ENCODE measurements around the gene HNRNPM. TPM values are rescaled to one million over a fixed set of nuclear protein-coding genes. Genes with fewer than 3 reads are reported as not detected.

The HNRNPM gene
- total RNA-seq, 4 donors from 2014 or later, result 103 to 126 (median 116) TPM

GRCh38 chr19:8532225-8532624 lies 87.5 kb downstream of the HNRNPM start:
- H3K9me3 ChIP-seq, result no peaks in the 10 kb centered on the region

DNA sequence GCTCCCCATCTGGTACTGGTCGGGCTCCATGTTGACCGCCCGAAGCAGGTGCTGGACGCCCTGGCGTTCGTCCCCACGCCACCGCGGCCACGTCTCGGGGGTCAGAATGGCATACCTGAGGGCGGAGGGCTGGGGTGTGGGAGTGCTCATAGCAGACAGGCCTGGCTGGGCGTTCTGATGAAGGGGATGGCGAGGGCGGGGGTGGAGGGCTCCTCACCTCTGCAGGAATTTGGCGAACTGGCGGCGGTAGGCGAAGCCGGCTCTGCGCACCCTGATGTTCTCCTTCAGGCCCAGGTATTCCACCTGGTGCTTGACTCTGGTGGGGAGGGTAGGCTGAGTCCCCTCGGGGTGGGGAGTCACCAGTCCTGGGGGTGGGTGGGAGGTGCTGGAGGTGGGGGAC lies 91.5 kb downstream of the HNRNPM start:
- H3K36me3 ChIP-seq, result peaks cover 0 to 7% (median 6%) of the 10 kb centered on the region in 4 donors
- WGBS, result 76% methylated on average over 13 of the region's 22 CpGs

More at GRCh38 chr19:8532225-8532624, 87.5 kb downstream of the HNRNPM start:
- no peak overlapping the region for H3K27ac ChIP-seq (replicated peaks in 1 of 4)
- TF ChIP-seq POLR2AphosphoS5 (IDR thresholded peaks at IDR 0.05), result no peak
- no peak for TF ChIP-seq POLR2A (IDR thresholded peaks at IDR 0.05; ENCODE audit: low read depth)
- 87% methylated on average over 2 of the region's 2 CpGs for WGBS
- H3K4me3 ChIP-seq, result no peak overlapping the region
- H3K36me3 ChIP-seq, result peaks cover 0 to 18% (median 0%) of the 10 kb centered on the region in 4 donors
- no peak for DNase-seq (ENCODE audit: extremely low spot score)
- H3K4me1 ChIP-seq, result peaks cover 0 to 4% (median 0%) of the 10 kb centered on the region in 4 donors
- intact Hi-C loops (cut with DNase I), result no loop called here
- no peaks in the 10 kb centered on the region for H3K27me3 ChIP-seq

GRCh38 chr19:8537099-8537498 lies 92.3 kb downstream of the HNRNPM start:
- DNase-seq (ENCODE audit: extremely low spot score), result no peak
- Histone ChIP-seq H3K27me3 (no peaks in the 10 kb centered on the region), H3K27ac (replicated peaks in 1 of 4) (no peak overlapping the region), H3K4me3 (no peak overlapping the region), H3K9me3 (no peaks in the 10 kb centered on the region), H3K36me3 (peaks cover 0 to 14% (median 10%) of the 10 kb centered on the region in 4 donors), H3K4me1 (no peaks in the 10 kb centered on the region)
- WGBS, result 95% methylated on average over 3 of the region's 3 CpGs
- intact Hi-C loops (cut with DNase I), result no loop called here
- TF ChIP-seq EP300 (IDR thresholded peaks at IDR 0.05) (no peak), POLR2A (IDR thresholded peaks at IDR 0.05; ENCODE audit: low read depth) (no peak), POLR2AphosphoS5 (IDR thresholded peaks at IDR 0.05) (no peak)
- TF ChIP-seq, protein P1, sequence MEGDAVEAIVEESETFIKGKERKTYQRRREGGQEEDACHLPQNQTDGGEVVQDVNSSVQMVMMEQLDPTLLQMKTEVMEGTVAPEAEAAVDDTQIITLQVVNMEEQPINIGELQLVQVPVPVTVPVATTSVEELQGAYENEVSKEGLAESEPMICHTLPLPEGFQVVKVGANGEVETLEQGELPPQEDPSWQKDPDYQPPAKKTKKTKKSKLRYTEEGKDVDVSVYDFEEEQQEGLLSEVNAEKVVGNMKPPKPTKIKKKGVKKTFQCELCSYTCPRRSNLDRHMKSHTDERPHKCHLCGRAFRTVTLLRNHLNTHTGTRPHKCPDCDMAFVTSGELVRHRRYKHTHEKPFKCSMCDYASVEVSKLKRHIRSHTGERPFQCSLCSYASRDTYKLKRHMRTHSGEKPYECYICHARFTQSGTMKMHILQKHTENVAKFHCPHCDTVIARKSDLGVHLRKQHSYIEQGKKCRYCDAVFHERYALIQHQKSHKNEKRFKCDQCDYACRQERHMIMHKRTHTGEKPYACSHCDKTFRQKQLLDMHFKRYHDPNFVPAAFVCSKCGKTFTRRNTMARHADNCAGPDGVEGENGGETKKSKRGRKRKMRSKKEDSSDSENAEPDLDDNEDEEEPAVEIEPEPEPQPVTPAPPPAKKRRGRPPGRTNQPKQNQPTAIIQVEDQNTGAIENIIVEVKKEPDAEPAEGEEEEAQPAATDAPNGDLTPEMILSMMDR (IDR thresholded peaks at IDR 0.05), result no peak

More for the DNA sequence above, 91.5 kb downstream of the HNRNPM start:
- Histone ChIP-seq H3K4me3 (no peak overlapping the region), H3K27me3 (no peaks in the 10 kb centered on the region), H3K4me1 (no peaks in the 10 kb centered on the region), H3K9me3 (no peaks in the 10 kb centered on the region), H3K27ac (replicated peaks in 1 of 4) (no peak overlapping the region)
- TF ChIP-seq POLR2A (IDR thresholded peaks at IDR 0.05; ENCODE audit: low read depth) (no peak), POLR2AphosphoS5 (IDR thresholded peaks at IDR 0.05) (no peak), EP300 (IDR thresholded peaks at IDR 0.05) (no peak)
- TF ChIP-seq, protein P1 (IDR thresholded peaks at IDR 0.05), result no peak
- intact Hi-C loops (cut with DNase I), result no loop called here
- no peak for DNase-seq (ENCODE audit: extremely low spot score)

Other genes starting within 250 kb of the HNRNPM start
- gene CERS4, start 235.6 kb upstream of the HNRNPM start, total RNA-seq, result 10 to 100 TPM; 21.0 to 51.7 (median 29.2) TPM
- 10 to 100 TPM; 25.7 to 63.2 (median 47.4) TPM for gene CD320, start 136.6 kb upstream of the HNRNPM start, total RNA-seq
- 10 to 100 TPM; 26.1 to 34.0 (median 29.3) TPM for gene NDUFA7, start 123.6 kb upstream of the HNRNPM start, total RNA-seq
- 100 to 1,000 TPM; 256 to 473 (median 358) TPM for gene RPS28, start 123.5 kb upstream of the HNRNPM start, total RNA-seq
- 10 to 100 TPM; 23.7 to 36.0 (median 30.0) TPM for gene KANK3, start 101.7 kb upstream of the HNRNPM start, total RNA-seq
- gene ANGPTL4, start 80.8 kb upstream of the HNRNPM start, total RNA-seq, result 10 to 100 TPM in 3 of 4 donors, 1 to 10 TPM in 1; 3.7 to 37.9 (median 22.6) TPM
- gene RAB11B, start 54.6 kb upstream of the HNRNPM start, total RNA-seq, result 100 to 1,000 TPM in 1 of 4 donors, 10 to 100 TPM in 3; 27.8 to 101 (median 42.3) TPM
- 100 to 1,000 TPM; 227 to 286 (median 247) TPM for gene MARCHF2, start 31.7 kb upstream of the HNRNPM start, total RNA-seq
- gene PRAM1, start 57.7 kb downstream of the HNRNPM start, total RNA-seq, result 1 to 10 TPM in 1 of 4 donors, under 1 TPM in 3; 0.26 to 1.3 (median 0.55) TPM
- gene ZNF414, start 69.2 kb downstream of the HNRNPM start, total RNA-seq, result 10 to 100 TPM; 11.3 to 24.5 (median 17.1) TPM
- 10 to 100 TPM in 2 of 4 donors, 1 to 10 TPM in 2; 7.2 to 21.2 (median 13.3) TPM for gene MYO1F, start 132.5 kb downstream of the HNRNPM start, total RNA-seq
- gene ADAMTS10, start 165.7 kb downstream of the HNRNPM start, total RNA-seq, result 10 to 100 TPM; 13.1 to 25.7 (median 20.3) TPM
- gene NFILZ, start 185.7 kb downstream of the HNRNPM start, total RNA-seq, result not detected

Measured in esophagus muscularis mucosa (tissue), 4 donors.